Retinal pigment epithelial cell (primary cell): ENCODE data around the gene TYMP.

Experiments
- DNase-seq: peaks from one replicate; pipeline ENCODE4 v3.0.0-alpha.2; 2010; ENCODE audit warnings: low read depth
- H3K4me3 ChIP-seq: 2 replicates; pipeline ENCODE4 v1.5.1; 2011; ENCODE audit warnings: mild to moderate bottlenecking, low read length, control low read depth, moderate library complexity
- TF ChIP-seq, protein P1 (sequence below): conservative IDR thresholded peaks from 2 replicates; pipeline ENCODE4 v1.5.1; 2011; ENCODE audit warnings: low read depth, low read length, control low read depth, inconsistent platforms

The TYMP gene

DNA sequence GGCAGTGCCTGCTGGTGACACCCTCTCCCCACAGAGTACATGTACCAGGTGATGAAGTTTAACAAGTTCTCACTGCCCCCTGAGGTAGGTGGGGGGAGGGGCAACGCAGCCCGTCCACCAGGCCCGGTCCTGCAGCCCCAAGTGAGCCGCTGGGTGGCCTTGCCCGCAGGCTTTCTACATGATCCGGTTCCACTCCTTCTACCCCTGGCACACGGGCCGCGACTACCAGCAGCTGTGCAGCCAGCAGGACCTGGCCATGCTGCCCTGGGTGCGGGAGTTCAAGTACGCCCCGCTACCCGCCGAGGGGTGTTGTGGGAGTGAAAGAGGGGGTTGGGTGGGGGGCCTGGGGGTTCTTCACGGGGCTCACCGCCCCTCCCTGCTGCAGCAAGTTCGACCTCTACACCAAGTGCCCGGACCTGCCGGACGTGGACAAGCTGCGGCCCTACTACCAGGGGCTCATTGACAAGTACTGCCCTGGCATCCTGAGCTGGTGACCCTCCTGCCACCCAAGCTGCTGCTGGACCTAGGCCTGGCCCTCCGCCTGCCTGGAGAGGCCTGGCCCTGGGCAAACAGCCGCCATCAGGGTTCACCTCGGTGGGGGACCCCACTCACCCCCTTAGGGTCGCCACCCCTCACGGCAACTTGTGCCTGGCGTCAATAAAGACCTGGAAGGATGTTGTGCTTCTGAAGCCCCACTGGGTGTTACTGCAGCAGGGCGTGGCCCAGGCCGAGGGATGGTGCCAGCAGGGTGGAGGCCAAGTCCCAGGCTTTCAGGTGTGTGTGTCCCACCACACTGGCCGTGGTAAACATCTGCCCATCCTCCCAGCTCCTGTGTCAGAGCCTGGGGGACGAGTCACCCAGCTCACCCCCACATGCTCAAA, 40.2 kb downstream of the TYMP start:
- no peak for DNase-seq
- H3K4me3 ChIP-seq, result no peak overlapping the region
- TF ChIP-seq, protein P1, sequence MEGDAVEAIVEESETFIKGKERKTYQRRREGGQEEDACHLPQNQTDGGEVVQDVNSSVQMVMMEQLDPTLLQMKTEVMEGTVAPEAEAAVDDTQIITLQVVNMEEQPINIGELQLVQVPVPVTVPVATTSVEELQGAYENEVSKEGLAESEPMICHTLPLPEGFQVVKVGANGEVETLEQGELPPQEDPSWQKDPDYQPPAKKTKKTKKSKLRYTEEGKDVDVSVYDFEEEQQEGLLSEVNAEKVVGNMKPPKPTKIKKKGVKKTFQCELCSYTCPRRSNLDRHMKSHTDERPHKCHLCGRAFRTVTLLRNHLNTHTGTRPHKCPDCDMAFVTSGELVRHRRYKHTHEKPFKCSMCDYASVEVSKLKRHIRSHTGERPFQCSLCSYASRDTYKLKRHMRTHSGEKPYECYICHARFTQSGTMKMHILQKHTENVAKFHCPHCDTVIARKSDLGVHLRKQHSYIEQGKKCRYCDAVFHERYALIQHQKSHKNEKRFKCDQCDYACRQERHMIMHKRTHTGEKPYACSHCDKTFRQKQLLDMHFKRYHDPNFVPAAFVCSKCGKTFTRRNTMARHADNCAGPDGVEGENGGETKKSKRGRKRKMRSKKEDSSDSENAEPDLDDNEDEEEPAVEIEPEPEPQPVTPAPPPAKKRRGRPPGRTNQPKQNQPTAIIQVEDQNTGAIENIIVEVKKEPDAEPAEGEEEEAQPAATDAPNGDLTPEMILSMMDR, result no peak

DNA sequence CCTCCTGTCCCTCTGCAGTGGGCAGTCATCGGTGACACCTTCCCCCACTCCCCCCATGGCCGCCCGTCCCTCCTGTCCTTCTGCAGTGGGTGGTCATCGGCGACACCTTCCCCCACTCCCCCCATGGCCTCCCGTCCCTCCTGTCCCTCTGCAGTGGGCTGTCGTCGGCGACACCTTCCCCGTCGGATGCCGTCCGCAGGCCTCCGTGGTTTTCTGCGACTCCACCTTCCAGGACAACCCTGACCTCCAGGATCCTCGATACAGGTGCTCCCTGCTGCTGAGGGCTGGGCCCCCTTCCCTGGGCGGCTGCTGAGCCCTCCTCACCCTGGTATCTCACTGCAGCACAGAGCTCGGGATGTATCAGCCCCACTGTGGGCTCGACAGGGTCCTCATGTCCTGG, 40.9 kb downstream of the TYMP start:
- DNase-seq, result no peak
- H3K4me3 ChIP-seq, result no peak overlapping the region
- TF ChIP-seq, protein P1, result no peak

DNA sequence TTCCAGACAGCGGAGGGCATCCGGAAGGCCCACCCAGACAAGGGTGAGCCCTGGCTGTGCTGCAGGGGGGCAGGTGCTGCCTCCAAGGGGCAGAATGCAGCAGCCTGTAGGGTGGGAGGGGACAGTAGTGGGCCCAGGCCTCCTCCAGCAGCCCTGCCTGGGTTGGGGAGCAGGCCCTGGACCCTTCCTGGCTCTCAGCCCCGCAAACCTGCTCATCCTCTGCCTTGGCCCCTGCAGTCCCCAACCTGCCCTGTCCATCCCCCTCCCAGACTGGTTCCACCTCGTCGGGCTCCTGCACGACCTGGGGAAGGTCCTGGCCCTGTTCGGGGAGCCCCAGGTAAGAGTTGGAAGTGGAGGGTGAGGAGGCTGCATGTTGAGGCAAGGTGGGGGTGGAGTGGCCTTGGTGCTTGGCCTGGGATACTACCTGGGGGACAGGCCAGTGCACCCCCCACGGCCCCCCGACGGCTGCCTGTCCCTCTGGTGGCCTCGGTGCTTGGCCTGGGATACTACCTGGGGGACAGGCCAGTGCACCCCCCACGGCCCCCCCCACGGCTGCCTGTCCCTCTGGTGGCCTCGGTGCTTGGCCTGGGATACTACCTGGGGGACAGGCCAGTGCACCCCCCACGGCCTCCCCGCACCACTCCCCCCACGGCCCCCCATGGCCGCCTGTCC, 41.7 kb downstream of the TYMP start:
- TF ChIP-seq, protein P1, result no peak
- no peak overlapping the region for H3K4me3 ChIP-seq

DNA sequence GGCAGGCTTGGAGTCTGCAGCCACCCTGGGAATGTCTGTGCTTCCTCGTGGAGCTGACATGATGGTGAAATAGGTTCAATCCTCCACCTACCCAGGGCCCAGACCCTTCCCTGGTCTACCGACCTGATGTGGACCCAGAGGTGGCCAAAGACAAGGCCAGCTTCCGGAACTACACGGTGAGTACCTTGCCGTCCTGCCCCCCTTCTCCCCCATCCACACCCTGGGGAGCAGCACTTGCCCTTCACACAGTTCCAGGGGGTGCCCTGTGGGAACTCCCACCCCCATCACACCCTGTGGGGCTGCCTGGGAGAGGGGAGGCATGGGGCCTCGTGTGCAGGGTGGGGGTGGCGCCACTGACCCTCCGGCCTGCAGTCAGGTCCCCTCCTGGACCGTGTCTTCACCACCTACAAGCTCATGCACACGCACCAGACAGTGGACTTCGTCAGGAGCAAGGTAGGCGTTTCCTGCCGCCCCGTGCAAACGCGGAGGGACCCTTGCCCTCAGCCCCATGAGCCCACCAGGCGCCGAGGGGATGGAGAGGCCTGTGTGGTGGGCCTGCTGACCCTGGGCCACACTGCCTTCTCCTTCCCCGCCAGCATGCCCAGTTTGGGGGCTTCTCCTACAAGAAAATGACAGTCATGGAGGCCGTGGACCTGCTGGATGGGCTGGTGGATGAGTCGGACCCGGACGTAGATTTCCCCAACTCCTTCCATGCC, 42.4 kb downstream of the TYMP start:
- H3K4me3 ChIP-seq, result no peak overlapping the region
- no peak for DNase-seq
- TF ChIP-seq, protein P1, result no peak

More for the DNA sequence above, 41.7 kb downstream of the TYMP start:
- no peak for DNase-seq

- H3K4me3 ChIP-seq, result no peak within 1 kb of the TSS
- no peak for DNase-seq
- TF ChIP-seq, protein P1, result no peak
Observed at GRCh38 chr22:50486561-50487289, 43.1 kb downstream of the TYMP start, which contains the start of gene MIOX. Gene MIOX, plus strand, starts transcription at chr22:50486859. Its CDS starts 39 bp downstream, at chr22:50486898.

GRCh38 chr22:50485221-50486131, 44.3 kb downstream of the TYMP start:
- TF ChIP-seq, protein P1, result no peak
- no peak overlapping the region for H3K4me3 ChIP-seq
- DNase-seq, result no peak
